Measurements from ENCODE around the gene GAS2L2.
"Not testable (repeated sequence)": the region's sequence is repeated elsewhere in the genome, so short reads cannot be mapped to it uniquely, and the experiment has no call there.

The GAS2L2 gene

DNA sequence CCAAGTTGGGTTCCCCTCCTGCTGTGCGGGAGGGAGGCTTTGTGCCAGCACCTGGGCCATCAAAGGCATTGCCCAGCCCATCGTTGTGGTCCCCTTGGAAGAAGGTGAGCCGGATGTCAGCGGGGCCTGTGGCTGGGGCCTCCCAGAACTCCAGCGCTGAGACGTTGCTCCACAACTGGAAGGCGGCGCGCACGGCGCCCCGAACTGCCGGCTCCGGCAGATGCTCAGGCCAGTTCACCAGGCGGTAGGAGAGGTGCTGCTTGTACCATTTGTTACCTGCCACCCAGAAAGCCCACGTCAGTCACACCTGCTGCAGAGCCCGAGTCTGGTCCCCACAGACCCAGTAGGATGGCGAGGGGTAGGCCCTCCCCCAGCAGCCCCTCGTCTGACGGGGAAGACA lies 20.1 kb upstream of the GAS2L2 start:
- DNase-seq = no peak

DNA sequence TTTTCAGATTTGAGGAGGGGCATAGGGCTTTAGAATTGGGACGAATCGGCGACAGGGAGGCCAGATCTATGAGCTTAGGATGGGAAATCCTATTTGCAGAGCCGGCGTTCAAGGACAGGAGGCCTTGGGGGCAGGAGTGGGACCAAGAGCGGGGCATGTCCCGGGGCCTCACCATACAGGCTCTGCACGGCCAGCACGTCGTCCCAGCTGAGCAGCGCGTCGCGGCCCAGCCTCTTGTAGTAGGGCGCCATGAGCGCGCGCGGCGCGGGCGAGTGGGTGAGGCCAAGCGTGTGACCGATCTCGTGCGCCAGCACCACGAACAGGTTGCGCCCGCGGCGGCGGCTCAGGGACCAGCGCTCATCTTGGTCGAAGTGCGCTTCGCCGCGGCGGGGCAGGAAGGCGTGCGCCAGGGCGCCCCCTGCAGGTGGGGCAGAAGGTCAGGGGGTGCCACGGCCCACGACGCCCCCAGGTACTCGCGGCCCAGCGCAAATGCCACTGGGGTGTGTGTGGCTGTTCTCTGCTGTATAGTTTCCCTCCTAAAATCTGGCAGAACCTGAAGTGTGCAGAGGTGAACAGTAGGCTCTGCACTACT lies 17.0 kb upstream of the GAS2L2 start:
- no peak for DNase-seq

DNA sequence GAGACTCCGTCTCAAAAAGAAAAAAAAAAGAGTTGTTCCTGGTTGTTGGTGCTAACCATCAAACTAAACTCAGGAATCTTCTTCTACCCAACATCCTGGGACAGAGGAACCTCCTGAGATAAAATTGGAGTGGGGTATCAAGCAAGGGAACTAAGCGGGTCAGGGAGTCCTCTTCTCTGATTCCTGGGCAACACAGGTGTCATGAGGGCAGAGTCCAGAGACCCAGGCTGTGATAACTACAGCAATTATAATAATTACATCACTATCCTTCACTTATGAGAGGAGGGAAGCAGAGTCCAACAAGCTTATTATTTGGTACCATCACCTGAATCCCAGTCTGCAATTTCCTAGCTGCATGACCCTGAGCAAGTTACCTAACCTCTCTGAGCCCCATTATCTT lies 15.8 kb upstream of the GAS2L2 start:
- DNase-seq = no peak

DNA sequence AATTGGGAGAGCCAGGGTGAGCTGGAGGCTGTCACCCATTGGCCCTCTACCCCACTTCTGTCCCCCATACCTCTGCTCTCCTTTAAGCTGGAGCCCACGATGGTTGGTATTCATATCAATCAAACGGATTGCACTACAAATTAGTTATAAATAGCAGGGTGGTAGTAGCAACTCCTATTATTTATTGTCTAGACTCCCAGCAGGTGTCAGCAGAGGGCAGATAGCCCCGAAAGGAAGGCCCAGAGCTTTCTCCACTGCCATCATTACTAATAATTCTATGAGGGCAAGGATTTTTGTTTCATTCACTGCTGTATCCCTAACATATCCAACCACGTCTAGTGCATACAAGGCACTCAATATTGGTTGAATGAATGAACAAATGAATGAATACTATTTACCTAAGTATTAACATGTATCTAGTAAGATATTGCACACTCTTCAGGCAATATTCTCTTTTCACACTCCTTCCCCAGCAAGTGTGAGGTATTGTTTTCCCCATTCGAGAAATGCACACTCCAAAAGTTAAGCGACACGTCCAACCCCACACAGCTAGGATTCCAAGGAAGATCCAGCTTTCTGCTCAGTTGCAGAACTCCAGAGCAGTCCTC lies 14.0 kb upstream of the GAS2L2 start:
- no peak for DNase-seq

DNA sequence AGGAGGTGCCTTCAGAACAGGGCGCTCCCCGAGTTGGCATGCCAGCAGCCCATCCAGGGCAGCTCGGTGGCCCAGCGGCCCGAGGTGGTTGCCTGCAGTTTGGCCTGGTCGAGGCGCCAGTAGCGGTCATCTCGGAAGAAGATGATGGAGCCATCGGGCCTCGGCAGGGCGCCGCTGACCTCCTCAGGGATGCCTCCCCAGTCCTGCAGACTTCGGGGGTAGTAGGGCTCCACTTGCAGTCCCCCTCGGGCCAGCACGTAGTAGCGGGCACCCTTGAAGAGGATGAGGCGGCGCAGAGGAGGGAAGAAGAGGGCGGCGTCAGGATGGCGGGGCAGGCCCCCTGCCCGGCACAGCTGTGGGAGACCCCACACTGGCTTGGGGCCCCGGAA lies 13.4 kb upstream of the GAS2L2 start:
- no peak for DNase-seq

DNA sequence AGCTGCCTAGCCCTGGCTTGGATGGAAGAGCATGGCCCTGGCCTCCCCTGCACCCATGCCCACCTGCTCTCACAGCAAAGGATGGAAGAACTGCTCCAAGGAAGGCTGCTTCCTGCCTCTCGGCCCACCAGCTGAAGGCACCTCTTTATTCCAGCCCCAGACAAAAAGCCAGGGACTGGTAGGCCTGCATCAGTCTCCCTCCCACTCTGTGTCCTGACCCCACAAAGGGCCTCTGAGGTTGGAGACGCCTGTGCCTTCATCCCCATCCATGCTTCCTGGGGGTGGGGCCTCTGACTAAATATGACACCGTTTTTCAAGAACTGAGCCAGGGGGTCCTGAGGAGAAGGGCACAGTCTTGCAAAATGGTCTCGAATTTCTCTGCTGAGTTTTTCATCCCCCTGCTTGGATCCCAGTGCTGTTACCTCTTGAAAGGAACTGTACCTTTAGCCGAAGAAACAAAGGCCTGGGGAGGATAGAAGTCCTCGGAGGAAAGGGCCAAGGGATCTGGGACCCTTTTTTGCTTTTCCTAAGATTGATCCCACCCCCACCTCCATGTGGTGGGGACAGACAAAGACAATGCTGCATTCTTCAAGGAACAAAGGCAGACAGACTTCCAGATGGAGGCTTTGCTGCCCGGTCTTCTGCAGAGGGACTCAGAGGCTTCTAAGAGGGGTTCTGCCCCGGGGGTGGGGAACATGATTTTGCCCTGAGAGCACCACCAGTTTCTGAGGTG lies 12.9 kb upstream of the GAS2L2 start:
- no peak for DNase-seq

DNA sequence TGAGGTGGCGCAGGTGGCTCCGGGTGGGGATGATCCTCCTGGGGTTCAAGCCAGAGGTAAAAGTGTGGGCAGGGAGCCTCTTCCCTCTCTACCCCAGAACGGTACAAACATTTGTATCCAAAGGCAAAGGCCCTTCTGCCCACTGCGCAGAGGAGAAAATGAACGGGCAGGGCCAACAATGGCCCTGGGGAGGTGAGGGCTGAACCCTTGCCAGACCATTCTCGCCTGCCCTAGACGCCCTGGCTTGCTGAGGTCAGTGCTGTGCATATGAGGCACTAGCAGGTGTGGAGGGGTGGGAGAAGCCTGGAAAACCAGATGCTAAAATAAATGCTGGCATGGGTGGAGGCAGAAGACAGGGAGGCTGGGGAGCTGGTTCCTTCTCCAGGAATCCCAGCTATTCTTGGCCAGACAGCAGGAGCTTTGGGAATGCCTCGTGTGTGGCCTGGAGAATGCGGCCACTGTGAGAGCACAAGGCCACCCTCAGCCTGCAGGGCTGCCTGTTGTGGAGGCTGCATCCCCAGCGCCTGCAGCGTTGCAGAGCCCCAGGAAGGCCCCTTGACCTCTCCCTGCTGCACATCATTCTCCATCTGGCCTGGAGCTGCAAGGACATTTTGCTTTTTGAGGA lies 12.2 kb upstream of the GAS2L2 start:
- no peak for DNase-seq

DNA sequence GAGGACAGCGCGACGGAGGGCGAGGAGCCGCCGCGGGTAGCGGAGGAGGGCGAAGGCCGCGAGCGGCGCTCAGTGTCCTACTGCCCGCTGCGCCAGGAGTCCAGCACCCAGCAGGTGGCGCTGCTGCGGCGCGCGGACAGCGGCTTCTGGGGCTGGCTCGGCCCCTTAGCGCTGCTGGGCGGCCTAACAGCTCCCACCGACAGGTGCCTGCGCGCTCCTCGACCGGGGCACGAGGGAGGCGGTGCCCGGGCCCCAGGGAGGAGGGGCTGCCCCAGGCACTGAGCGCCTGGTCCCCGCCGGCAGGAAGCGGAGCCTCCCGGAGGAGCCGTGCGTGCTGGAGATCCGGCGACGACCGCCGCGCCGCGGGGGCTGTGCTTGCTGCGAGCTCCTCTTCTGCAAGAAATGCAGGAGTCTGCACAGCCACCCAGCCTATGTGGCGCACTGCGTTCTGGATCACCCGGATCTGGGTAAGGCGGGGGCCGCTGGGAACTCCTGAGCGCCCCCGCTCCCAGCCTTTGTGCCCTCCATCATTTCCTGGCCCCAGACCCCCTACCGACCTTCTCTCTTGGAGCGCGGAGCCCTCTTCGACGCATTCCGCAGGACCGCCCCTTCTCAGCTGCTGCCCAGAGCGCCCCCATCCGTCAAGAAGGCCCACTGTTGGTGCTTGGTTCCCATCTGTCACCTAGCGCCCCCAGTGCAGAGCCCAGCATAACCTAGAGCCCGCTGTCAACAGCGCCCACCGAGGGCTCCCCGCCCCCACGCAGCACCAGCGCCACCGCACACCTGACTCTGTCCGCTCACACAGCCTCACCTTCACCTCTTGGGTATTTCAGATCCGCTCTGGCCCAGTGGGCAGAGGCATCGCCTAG lies 11.3 kb upstream of the GAS2L2 start:
- peak; percentile 87 for DNase-seq

DNA sequence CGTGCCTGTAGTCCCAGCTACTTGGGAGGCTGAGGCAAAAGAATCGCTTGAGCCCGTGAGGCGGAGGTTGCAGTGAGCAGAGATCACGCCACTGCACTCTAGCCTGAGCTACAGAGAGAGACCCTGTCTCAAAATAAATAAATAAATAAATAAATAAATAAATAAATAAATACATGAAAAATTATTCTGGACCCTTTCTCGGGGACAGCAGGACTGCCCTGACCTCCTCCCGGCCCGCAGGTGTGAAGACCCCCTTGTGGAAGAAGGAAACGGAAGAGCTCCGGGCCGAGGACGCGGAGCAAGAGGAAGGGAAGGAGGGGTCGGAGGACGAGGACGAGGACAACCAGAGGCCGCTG lies 10.7 kb upstream of the GAS2L2 start:
- DNase-seq = no peak

DNA sequence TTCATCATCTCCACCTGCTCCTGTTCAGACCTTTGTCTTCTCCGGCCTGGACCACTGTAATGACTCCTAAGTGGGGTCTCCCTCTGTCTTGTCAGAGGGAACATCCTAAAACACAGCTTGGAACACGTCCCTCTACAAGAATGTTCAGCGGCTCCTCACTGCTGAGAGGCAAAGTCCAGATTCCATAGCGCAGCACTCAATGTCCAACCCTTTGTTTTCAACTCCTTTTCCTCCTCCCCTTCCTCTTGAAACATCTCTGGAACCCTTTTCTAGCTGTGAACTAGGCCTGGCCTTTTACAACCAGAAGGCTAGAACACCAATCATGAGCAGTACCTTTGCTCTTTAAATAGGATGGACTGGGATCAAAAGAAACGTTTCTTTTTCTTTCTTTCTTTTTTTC lies 8.6 kb upstream of the GAS2L2 start:
- no peak for DNase-seq

DNA sequence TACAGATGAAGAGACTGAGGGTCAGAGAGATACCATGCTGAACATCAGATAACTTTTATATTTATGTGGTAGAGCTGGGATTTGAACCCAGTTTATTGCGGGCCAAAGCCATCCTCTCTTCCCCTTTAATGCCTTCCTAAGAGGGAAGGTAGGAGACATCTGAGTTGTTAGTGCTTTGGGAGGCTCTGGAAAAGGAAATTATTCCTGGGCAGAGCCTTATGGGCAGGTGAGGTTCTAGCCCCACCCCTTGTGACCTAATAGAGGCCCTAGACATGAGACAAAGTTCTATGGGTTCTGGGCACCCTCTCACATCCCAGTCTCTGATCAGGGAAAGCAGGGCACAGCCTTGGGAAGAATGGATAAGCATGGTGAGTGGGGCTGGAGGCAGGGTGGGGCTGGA lies 7.5 kb upstream of the GAS2L2 start, which contains the start of gene C17orf50:
Gene C17orf50 (plus strand): TSS at position 301 of the 400 bp plus-strand sequence. CDS start 55 bp downstream, at position 356.
- DNase-seq = no peak

DNA sequence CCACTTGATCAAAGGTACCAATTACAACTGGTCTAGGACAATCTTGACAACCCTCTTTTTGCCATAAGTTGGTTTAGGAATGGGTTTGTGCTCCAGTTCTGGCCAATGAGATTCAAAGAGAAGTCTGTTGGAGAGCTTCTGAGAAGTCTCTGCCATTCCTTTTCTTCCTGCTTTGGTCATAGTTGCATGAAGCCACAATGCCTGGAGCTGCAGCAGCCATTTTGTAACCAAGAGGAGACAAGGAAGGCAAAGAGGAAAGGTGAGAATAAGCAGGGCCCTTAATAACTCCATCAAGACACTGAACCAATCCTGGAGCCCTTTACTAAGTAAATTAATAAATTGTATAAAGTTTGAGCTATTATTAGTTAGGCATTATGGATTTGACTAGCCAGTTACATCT lies 4.2 kb upstream of the GAS2L2 start:
- DNase-seq = no peak

DNA sequence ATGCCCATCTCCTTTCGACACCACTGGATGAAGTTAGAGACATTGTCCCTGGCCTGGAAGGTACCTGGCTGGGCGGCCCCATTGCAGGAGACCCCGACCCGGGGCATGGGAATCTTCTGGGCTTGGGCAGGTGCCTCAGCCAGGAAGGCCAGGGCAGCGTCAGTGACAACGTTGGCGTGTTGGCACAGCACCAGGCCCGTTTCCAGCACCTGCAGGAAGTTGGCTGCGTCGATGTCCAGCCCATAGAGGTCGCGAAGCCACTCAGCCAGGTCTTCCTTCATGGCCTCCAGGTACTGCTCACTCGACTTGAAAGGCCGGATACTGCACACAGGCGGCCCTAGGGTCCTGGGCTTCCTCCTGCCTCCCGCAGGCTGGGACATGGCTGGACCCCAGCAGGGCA lies 568 bp downstream of the GAS2L2 start:
- no peak for DNase-seq

DNA sequence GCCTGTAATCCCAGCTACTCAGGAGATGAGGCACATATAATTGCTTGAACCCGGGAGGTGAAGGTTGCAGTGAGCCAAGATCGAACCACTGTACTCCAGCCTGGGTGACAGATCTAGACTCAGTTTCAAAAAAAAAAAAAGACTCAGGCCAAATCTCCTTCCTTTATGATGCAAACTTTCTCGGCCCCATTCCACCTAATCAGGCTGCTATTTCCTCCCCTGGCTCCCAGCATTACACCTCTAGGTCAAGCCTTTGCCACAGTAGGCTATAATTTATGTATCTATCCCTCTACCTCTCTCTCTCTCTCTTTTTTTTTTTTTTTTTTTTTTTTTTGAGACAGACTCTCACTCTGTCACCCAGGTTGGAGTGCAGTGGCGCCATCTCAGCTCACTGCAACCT lies 1.5 kb downstream of the GAS2L2 start:
- not testable (repeated sequence) for DNase-seq

DNA sequence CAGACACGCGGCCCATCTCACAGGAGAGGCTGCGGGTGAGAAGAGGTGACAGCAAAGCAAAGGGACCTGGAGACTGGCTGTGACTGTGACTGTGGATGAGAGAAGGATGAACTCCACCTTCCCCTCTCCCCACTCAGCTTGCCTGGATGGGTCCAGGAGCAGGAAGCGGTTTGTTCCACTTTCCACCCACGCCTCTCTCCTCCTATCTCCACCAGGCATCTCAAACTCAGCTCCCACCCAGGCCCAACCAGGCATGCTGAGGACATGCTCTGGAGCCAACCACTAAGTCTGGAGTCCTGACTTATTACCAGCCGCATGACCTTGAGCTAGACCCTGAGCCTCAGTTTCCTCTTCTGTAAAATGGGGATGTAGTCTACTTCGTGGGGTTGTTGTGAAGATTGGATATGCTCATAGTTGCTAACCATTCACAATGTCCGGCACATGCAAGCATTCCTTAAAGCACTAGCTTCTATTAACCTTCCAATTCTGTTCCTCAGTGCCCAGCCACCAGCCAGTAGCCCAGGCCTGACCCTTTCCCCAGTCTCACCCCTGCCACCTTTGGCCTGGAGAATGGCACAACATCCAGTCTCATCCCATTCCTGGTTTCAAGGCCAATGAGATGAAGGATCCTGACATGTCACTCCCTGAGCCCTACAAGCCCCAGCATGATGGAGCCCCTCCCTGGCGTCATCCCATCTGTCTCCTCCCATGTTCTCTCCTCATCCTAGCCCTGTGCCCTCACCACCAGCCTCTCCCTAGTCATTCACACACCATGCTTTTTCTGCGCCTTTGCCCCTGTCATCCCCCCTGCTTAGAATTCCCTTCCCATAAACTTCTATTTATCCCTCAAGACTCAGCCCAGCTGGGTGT lies 2.3 kb downstream of the GAS2L2 start:
- no peak for DNase-seq

DNA sequence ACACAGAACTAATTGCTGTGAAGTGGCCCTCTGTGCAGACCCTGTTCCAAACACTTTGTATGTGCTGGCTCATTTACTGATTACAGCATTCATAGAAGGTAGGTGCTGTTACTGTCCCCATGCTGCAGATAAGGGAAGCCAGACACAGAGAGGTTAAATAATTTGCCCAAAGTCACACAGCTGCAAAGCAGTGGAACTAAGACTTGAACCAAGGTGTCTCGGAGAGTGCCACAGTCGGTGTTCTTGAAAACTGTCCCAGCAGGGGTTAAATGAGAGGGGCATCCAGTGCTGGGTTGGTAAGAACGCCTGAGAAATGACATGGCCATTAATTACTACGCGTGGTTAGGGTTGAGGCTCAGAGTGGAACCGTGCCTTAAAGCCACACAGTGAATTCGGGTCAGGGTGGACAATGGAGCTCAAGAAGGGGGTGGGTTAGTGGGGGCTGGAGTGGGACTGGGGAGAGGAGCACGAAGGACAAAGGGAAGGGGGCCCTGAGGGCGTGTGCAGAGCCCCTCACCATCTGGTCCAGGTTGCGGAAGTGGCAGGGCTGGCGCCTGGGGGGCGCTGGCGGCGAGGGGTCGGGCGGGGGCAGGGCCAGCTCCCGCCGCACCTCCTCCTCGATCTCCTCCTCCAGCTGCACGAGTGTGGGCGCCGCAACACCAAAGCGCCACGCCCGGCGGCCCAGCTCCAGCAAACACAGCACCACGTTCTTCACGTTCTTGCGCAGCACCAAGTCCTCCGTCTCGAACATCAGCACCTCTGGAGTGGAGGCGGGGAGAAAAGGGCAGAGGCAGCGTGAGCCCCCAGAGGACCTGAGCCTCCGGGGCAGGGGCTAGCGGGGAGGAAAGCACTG lies 3.3 kb downstream of the GAS2L2 start:
- DNase-seq = no peak

DNA sequence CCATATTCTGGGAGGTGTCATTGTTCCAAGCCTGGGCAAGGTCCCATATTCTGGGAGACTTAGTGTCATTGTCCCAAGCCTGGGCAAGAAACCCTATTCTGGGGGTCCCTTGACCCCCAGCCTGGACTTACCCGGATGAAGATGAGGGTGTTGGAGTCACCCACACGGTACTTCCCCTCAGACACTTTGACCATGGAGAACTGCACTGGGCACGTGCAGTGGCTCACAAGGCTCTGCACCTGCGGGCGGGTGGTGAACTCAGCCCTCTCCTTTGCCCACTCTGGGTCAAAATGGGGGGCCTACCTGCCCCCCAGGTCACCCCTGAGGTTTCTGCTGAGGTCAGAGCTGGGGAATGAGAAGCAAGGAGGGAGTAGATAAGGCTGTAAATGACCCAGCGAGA lies 4.1 kb downstream of the GAS2L2 start:
- DNase-seq = no peak

DNA sequence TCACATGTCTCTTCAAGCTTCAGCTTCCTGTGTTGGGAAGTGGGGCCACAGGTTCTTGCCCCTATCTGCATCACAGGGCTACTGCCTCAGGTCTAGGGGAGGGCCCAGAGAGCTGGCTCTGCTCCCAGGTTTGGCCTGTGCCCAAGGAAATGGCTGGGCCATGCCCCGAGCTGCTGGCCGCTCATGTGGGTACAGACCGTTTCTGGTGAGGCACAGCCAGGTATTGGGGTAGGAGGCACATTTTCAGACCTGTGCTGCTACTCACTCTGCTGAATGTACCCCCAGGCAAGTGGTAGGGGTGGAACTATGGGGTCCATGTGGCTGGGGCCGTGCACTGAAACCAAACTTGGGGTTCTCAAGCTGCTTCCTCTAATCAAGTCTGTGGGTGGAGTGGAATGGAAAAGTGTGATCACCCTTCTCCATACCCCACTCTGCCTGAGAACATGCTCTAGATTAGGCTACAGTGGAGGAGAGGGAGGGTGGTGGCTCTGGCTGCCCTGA lies 4.6 kb downstream of the GAS2L2 start:
- no peak for DNase-seq

DNA sequence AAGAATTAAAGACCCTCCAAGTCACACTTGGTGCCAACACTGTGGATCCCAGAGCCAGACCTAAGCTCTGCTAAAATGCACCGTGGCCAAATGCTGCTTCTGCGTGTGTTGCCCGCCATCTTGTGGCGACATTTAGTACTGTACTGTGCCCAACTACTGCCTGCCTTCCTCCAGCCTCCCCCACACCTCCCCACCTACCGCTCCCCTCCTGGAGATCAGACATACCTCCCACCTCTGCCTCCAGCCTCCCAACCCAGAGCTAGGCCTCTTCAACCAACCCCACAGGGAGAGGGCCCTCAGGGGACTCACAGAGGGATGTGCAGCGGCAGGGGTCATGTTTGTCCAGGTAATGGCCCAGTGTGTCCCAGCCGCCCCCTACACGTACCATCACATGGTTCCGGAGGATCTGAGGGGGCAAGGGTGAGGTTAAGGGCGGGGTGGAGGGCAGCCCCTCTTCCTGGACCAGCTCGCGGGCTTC lies 5.5 kb downstream of the GAS2L2 start:
- DNase-seq = peak; percentile 69

DNA sequence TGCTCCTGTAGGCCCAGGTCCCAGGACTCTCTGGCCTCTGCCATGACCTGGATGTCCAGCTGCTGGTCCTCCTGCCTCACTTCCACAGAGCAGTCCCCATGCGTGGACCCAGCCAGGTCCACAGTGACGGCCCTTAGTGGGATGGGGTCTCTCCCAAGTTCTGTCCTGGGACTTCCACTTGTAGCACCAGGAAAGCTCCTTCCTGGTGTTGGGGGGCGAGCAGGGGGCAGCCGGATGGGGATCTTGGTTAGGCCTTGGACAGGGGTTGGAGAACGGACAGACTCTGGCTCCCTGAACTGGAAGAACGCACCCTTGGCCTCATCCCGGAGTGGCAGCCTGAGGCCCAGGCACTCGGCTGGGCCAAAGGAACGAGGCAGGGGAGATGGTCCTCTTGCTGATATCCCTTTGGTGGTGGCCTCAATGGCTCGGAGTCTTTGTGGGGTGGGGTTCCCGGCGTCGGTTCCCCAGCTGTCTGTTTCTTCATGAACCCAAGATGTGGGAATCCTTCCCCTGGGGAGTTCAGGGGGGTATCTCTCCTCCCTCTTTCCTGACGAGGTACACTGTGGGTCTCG lies 7.2 kb downstream of the GAS2L2 start:
- no peak for DNase-seq
